Mesenteric fat pad (tissue), 1 donor: Measurements from ENCODE around the gene C14orf132. TPM values are rescaled to one million over a fixed set of nuclear protein-coding genes. Genes with fewer than 3 reads are reported as not detected.
"Not testable (repeated sequence)": the region's sequence is repeated elsewhere in the genome, so short reads cannot be mapped to it uniquely, and the experiment has no call there.

Experiments used
- DNase-seq: peaks from one replicate; pipeline ENCODE4 v3.0.0-alpha.2; 2020; ENCODE audit warnings: low spot score
- long read RNA-seq: library from polyadenylated mRNA; unstranded; transcript quantifications from one replicate; pipeline ENCODE4 v2.0.0, GENCODE V29; 2020
- total RNA-seq: library from RNA; stranded (reverse); fragmentation: NEBNext Ultra II Directional; extraction: Animal tissue kit (Norgen Biotek cat#: 25700); gene quantifications from one replicate; pipeline ENCODE4 v1.2.1, GENCODE V29; 2021
- donor health status: DM: yes; HTN: yes; CAD: no.

The C14orf132 gene
- 2.7 TPM for total RNA-seq
- long read RNA-seq, full-length matches to known transcripts = 1 of 6 reads
- long read RNA-seq, partial matches to known transcripts = 0 of 6 reads
- long read RNA-seq, other reads (novel, unspliced or antisense) = 5 of 6 reads

DNA sequence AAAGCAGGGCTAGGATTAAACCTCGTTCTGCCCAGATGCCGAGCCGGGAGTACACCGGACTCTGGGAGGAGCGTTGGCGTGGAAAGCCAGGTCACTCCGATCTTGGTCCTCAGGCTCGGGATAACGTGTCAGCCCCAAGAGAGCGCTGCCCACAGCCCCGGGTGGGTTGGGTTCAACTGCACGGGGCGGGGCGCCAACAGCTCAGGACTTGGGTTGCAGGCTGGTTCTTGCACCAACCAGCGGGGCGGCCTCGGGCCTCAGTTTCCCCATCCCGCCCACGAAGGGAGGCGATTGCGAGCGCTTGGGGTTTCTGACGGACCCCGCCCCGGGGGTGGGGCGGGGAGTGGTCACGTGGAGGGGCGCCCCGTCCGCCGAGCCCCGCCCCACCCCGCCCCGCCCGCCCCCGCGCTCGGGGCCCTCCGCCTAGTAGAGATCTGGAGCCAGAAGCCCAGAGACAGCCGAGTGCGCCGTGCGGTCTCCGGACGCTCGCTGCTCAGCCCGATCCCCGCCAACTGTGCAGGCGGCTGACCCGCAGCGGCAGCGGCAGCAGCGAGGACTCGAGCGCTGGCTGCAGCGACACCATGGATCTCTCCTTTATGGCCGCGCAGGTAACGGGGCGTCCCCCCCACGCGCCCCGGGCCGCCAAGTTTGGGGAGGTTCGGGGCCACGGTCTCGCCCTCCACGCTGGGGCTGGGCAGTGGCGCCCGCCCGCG, at the start of gene C14orf132:
Gene C14orf132, plus strand, starts transcription at position 443 of the 713 bp plus-strand sequence. Its CDS starts 139 bp downstream, at position 582.
- DNase-seq = no peak

DNA sequence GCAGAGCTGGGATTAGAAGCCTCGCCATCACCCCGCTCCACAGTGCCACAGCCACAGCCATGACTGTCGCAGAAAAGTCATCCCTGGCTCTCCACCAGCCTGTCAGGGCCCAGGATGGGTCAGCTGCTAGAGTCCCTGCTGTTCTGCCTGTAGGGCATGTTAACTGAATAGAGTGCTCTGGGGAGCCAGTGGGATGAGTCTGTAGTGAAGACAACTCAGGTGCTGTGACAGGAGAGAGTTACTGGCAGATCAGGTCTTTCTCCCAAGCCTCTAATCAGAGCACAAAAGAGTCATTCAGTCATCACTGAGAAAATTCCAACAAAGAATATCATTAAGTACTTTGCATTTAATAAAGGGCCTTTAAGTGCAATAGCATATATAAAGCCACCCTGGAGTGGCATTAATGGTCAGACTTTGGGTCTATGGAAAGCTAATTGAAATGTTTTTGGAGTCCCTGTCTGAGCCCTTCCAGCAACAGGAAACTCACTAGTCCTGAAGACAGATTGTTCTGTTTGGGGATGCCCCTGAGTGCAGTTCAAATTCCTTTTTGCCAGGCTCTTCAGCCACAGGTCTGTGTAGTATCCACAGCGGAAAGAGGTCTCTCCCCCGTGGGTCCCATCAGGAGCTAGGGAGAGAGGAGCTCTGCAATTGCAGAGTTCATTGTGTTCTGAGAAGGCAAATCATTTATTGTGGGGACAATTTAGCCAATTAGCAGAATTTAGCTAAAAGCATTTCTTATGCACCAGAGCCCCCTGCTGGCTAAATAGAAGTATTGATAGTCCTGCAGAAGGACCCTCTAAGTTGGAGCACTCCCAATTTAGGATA, 45.2 kb upstream of the C14orf132 start:
- no peak for DNase-seq

DNA sequence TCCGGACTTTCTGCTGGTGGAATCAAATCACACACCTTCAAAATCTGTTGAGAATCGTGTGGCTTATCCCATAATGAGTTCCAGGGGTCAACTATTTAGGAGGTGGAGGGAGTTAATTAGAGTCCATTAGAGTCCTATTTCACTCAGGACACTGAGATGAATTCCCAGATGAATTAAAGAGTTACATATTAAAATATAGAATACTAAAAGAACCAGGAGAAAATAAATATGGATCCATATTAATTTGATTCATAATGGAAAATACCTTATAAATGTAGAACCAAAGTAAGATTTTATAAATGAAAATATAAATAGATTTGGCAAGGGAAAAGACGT, 44.6 kb upstream of the C14orf132 start:
- DNase-seq = no peak

DNA sequence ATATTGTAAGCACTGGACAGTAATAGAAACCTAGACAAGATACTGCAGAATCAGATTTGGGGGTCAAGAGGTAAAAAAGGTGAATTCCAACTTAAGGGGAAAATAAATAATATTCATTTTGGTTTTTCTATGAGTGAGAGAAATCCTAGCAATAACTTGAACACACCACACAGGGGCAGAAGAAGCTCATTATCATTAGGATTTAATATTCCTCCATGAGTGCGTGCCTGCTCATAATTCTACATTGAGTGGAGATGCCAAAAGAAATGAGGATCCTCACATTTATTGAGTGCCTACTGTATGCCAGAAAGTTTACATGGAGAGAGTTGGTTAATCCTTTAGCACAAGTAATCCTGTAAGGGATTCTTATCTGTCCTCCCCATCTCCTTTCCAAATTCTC, 40.5 kb upstream of the C14orf132 start:
- DNase-seq = no peak

DNA sequence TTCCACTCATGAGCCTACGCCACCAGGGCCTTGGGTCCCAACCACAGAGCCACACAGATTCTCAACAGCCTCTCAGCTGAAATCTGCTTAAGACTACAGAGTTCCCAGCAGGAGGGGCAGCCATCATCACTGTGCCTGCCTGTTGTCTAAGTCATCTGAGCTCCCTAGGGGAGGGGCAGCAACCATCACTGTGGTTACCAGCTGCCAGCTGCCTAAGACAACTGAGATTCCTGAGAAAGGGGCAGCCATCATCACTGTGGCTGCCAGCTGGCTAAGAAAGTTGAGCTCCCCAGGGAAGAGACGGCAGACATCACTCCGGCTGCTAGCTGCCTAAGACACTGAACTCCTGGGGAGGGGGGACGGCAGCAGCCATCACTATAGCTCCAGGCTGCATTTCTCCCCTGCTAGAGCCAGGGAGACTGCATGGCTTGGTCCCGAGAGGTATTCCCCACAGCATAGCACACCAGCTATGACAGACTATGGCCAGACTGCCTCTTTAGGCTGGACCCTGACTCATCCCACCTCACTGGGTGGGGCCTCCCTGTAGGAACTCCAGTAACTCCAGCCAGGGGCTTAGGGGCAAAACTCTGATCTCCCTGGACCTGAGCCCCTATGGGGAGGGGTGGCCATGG, 37.2 kb upstream of the C14orf132 start:
- no peak for DNase-seq

DNA sequence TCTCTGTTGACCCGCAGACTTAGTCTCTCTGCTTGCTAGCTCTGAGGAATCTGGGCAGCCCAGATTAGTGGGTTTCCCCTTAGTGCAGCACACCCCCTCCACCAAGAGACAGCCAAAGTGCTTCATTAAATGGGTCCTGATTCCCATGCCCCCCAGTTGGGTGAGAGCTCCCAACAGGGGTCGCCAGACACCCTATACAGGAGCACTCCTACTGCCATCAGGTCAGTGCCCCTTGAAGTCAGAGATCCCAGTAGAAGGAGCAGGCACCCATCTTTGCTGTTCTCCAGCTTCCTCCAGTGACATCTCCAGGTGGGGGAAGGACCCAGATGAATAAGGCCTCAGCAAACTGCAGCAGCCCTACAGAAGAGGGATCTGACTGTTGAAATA, 36.7 kb upstream of the C14orf132 start:
- DNase-seq = no peak

DNA sequence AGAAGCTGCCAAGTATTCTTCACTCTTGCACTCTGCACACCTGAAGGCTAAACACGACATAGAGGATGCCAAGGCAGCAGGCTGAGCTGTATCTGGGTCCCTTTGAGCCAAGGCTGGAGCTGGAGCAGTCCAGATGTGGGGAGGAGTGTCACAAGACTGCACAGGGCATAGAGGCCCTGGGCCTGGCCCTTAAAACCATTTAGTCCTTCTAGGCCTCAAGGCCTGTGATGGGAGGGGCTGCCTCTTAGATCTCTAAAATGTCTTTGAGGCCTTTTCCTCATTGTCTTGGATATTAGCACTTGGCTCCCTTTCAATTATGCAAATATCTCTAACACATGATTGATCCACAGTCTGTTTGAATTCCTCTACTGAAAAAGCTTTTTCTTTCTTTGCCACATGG, 28.0 kb upstream of the C14orf132 start:
- no peak for DNase-seq

DNA sequence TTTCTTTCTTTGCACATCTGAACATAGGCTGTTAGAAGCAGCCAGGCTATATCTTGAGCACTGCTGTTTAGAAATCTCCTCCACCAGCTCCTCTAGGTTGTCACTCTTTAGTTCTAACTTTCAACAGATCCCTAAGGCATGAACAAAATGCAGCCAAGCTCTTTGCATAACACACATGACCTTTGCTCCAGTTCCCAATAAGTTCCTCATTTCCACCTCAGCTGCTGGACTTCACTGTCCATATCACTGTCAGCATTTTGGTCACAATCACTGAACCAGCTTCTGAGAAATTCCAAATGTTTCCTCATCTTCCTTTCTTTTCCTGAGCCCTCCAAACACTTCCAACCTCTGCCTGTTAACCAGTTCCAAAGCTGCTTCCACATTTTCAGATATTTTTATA, 27.6 kb upstream of the C14orf132 start:
- no peak for DNase-seq

DNA sequence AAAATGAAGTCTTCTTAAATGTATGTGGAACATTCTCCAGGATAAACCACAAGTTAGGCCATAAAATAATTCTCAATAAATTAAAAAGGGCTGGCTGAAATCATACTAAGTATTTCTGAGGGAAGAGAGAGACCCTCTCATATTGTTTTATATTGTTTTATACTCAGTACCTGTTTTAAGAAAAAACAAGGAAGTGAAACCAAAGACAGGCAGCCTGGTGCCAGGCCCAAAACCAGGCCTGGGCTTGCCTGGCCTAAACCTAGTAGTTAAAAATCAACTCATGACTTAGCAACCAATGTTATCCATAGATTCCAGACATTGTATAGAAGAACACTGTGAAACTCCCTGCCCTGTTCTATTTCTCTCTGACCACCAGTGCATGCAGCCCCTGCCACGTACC, 26.4 kb upstream of the C14orf132 start:
- not testable (repeated sequence) for DNase-seq

DNA sequence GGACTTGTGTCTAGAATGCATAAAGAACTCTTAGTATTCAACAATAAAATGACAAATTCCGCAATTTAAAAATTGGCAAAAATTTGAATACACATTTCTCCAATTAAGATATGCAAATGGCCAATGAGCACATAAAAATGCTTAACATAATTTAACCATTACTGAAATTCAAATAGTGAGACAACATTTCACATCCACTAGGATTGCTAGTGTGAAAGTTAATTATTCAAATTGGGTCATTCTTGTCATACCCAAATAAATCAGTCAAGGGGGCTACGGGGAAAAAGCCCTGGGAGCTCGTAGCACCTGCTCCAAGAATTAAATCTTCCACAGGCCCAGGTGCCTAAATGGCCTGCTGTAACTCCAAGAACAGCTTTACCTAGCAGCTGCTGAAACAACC, 25.0 kb upstream of the C14orf132 start:
- DNase-seq = no peak

DNA sequence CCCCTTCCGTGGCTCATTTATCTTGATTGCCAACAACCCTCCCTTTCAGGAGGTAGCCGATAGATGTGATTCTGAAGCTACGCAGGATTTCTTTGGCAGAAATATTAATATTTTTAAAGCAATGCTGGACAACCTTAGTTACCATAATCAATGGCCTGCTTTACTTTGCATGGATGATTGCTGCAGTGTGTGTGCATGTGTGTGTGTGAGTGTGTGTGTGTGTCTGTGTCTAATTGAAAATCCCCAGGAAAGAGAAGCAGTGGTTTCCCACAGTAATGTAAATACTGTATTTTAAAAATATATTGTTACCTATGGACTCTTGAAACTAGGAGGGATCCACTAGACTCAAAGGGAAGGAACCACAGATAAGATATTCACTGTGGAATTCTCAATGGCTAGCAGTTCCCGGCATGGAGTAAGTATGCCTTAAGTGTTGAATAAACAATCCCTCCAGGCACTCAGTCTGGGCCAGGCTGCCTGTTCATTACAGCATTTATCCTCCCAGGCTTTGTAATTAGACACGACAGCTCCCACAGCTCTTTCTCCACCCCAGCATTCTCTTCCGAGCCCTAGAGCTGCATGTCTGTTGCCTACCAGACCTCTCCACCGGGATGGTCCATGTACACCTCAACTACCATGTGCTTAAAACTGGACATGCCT, 22.5 kb upstream of the C14orf132 start:
- DNase-seq = no peak

DNA sequence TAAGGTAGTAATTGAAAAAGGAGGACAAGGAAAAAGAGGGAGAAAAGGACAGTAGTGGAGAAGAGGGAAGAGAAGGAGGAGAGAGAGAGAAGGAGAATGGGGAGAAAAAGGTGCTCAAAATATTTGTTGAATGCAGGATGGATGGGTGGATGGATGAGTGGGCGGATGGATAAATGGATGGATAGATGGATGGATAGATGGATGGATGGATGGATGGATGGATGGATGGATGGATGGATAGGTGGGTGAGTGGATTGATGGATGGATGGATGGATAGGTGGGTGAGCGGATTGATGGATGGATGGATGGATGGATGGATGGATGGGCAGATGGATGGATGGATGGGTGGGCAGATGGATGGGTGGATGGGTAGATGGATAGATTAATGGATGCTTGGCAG, 21.3 kb upstream of the C14orf132 start:
- no peak for DNase-seq

DNA sequence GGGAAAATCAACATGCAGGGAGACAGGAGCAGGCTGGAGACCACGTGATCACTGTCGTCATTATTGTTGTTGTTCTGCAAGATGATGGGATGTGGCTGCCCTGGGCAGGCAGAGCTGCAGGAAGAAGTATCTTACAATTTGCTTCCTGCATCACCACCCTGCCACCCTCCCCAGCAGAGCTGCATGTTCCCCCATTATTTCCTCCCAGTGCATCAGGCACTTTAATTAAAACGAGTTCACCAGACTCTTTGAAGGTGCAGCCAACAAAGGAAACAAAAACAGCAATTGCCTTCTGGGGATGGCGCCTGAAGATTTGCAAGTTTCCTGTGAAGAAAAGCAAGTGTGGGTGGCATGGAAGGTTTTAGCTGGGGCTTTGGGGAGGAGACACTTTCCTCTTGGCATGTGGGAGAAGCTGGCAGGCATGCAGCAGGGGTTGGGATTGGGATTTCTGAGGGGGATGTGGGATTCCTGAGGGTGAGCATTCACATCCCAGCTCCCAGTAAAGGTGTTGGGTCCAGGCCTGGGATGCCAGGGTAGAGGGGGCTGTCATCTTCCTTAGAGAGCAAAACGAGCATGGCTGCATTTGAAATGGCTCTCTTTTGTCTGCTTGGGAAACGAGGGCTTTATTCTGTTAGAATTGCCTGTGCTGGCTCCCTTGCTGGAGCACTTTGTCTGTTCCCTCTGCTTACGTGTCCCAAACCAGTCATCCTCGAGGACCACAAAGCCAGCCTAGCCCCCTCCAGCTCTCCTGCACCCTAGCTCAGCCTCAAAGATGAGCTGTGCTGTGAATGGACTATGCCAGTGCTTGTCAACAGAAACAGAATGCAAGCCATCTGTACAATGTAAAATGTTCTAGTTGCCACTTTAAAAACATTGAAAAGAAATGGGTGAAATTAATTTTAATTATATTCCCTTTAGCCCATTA, 11.5 kb upstream of the C14orf132 start:
- no peak for DNase-seq

DNA sequence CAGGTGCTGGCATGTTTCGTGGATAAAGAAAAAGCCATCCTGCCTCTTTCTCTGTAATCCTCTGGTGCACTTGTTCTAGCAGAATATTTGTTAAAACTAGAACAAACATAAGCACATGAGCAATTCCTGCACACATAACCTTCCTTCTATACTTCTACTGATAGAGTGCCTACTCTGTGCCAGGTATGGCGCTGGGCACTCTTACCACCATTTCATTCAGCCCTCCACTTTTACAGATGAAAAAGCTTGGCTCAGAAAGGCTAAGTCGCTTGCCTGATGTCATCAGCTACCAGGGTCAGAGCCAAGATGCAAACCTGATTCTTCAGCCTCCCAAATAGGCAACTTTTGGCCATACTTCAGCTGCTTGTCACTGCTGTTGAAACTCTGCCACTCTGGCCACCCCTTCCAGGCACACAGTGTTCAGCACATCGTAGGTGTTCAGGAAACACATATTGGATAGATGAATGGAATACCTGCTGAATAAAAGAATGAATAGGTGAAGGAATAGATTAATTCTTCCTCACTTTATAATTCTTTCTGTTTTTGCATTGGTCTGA, 10.0 kb upstream of the C14orf132 start:
- DNase-seq = no peak

DNA sequence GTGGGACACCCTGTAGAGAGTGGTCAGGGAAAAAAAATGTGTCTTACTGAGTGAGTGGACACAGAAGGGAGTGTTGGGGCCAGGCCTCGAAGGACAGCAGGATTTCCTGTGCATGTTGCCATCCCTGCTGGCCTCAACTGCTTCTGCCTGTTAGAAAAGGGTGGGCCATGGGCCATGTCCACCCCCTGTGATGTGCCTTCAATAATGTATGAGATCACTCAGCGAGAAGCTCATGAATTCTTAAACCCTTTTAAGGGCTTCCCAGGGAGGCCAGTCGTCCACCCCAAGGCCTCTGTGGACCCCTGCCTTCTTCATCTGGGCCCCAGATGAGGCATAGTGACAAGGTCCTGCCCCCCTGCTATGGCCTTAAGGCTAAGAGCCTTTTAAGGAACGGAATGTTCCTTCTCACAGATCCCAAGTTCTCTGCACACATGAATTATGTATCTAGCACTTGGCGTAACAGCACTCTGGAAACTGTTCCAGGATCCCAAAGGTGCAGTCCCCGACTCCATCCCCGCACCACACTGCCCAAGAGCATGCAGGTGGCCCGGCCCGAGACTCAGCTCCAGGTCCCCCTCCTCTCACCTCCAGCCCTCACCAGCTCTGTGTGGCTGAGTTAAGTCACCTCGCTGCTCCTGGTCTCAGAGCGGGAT, 8.9 kb upstream of the C14orf132 start:
- no peak for DNase-seq

DNA sequence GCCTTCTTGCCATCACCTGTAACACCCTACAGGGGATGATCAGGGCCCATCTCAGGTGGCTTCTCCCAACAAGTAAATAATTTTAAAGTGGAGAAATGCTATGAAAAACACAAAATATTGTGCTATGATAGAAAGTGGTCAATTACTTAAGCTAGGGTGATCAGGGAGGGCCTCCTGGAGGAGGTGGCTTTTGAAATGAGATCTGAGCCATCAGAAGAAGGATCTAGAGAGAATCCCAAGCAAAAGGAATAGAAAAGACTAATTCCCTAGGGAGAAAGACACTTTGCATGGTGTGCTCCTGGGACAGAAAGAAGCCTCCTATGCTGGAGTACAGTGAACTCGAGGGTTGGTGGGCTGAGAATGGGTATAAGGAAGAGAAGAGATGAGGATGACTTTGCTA, 7.5 kb upstream of the C14orf132 start:
- DNase-seq = no peak

DNA sequence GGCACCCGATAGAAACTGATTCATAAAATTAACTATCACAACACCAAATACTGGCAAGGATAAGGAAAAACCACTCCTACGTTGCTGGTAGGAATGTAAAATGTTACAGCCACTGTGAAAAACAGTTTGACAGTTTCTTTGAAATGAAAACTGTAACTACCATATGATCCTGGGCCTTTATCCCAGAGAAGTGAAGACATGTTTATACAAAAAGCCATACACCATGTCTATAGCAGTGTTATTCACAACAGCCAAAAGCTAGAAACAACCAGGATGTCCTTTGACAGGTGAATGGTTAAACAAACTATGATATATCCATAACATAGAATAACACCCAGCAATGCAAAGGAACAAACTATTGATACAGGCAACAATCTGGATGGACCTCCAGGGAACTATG, 3.7 kb upstream of the C14orf132 start:
- DNase-seq = no peak

DNA sequence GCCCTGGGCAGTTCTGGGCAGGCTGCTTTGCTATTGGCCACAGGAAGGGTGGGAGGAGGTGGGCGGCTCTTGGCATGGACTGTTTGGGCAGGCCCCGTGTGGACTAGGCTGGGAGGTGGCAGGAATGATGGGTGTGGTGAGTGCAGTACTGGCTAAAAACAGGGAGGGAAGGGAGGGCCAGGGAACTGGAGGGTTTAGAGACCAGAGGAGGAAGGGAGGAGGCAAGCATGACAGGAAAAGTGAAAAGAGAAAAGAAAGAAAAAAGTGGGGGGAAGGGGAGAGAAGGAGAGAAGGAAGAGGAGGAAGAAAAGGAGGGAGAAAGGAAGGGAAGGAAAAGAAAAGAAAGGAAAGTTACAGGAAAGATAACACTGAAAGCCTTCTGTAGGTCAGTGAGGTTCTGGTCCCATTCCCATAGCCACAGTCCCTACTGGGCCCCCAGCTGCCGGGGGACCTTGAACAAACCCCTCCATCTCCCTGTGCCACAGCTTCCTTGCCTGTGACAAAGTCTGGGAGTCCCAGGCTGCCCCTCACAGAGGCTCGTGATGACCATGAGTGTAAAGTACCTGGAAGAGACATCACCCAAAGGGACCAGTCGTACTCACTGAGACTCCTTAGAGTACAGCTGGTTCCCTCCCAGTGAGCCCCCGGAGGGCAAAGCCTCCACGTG, 1.1 kb upstream of the C14orf132 start:
- no peak for DNase-seq

DNA sequence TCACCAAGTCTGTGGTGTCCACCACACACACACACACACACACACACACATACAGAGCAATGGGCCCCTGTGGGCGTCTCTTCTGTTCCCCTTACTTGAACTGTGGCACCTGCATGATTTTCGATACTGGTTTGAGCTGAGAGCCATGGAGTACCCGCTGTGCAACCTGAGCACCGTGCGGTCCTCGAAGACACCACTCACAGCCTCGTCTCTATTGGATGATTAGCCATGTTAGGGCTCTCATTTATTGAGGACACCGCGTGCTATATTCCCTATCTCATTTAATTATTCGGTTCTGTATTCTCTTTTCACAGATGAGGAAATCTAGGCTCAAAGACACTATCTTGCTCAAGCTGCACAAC, 623 bp upstream of the C14orf132 start:
- no peak for DNase-seq
